ENCODE results near the gene WNT5A. TPM values are rescaled to one million over a fixed set of nuclear protein-coding genes. Genes with fewer than 3 reads are reported as not detected.

WNT5A gene
- total and polyA plus RNA-seq, 9 of the 15 experiments (the other 6 are each of a cell fraction or from before 2014, with no cell fraction given), result 0.11 TPM; not detected in 8

- Histone ChIP-seq H3K9me1 (ENCODE audit: control insufficient read depth, insufficient read depth, low read length) (no peaks in the 10 kb centered on the region), H3K27me3 (ENCODE audit: control insufficient read depth in 2 of 2, insufficient read depth in 2 of 2, low read length in 2 of 2) (no peaks in the 10 kb centered on the region), H2AFZ (ENCODE audit: low read depth, low read length) (no peak overlapping the region), H3K79me2 (ENCODE audit: control insufficient read depth, insufficient read depth, low read length) (no peaks in the 10 kb centered on the region), H3K27ac (ENCODE audit: extremely low read depth, low read depth, low read length) (no peak overlapping the region), H4K20me1 (replicated peaks; ENCODE audit: control insufficient read depth, insufficient read depth, low read length) (no peaks in the 10 kb centered on the region), H3K9ac (ENCODE audit: insufficient read depth in 1 of 2, low read depth in 2 of 2, low read length in 2 of 2) (no peak overlapping the region), H3K4me1 (replicated peaks in 1 of 2; ENCODE audit: control insufficient read depth in 2 of 2, insufficient read depth in 2 of 2, low read length in 2 of 2) (no peaks in the 10 kb centered on the region), H3K4me3 (no peak overlapping the region), H3K9me3 (replicated peaks; ENCODE audit: control insufficient read depth, insufficient read depth, low read depth, low read length) (no peaks in the 10 kb centered on the region), H3K36me3 (ENCODE audit: control insufficient read depth, insufficient read depth, low read length) (no peaks in the 10 kb centered on the region), H3K4me2 (ENCODE audit: insufficient read depth, low read length) (no peak overlapping the region)
- CTCF ChIA-PET (ENCODE audit: low intra/inter-chr PET ratio), result no interaction called here
- POLR2A ChIA-PET, result no interaction called here
- DNase-seq (ENCODE audit: extremely low read depth in 1 of 4, low spot score in 3 of 4) (no peak), ATAC-seq (no peak), FAIRE-seq (no peak)
- intact Hi-C loops (cut with micrococcal nuclease) (no loop called here), in situ Hi-C loops (cut with MboI) (no loop called here)
- no TSS peak for BruUV-seq (replicated peaks)
- 0% methylated on average over 1 of the region's 2 CpGs for WGBS (ENCODE audit: insufficient coverage, low coverage, missing lambda C conversion rate)
- no peak for TF ChIP-seq ESRRB (CRISPR knock-in tag; IDR thresholded peaks at IDR 0.05; ENCODE audit: borderline replicate concordance)
- no peak for TF ChIP-seq CBFB (CRISPR knock-in tag; IDR thresholded peaks at IDR 0.05)
- no peak for TF ChIP-seq HLTF (IDR thresholded peaks at IDR 0.05)
- no peak for TF ChIP-seq PTRF (tag; IDR thresholded peaks at IDR 0.05)
- no peak for TF ChIP-seq ZNF212 (CRISPR knock-in tag; IDR thresholded peaks at IDR 0.05)
- no peak for TF ChIP-seq PATZ1 (CRISPR knock-in tag; IDR thresholded peaks at IDR 0.05; ENCODE audit: borderline replicate concordance)
- no peak for TF ChIP-seq NFE2 (IDR thresholded peaks at IDR 0.05; ENCODE audit: low read depth)
- no peak for TF ChIP-seq ZNF12 (CRISPR knock-in tag; IDR thresholded peaks at IDR 0.05)
- no peak for TF ChIP-seq HNRNPH1 (optimal IDR thresholded peaks at IDR 0.05; ENCODE audit: low read depth, low read length)
- TF ChIP-seq ETV1 (tag; conservative IDR thresholded peaks at IDR 0.05; ENCODE audit: low read depth), result no peak
- TF ChIP-seq NCOA4 (IDR thresholded peaks at IDR 0.05; ENCODE audit: partially characterized antibody), result no peak
- TF ChIP-seq ZC3H8 (IDR thresholded peaks at IDR 0.05), result no peak
- no peak for TF ChIP-seq RBM39 (optimal IDR thresholded peaks at IDR 0.05; ENCODE audit: low read depth, low read length)
- TF ChIP-seq PBX2 (CRISPR knock-in tag; IDR thresholded peaks at IDR 0.05; ENCODE audit: low read depth), result no peak
- no peak for TF ChIP-seq PBX2 (tag; conservative IDR thresholded peaks at IDR 0.05; ENCODE audit: low read depth)
- TF ChIP-seq TBP (optimal IDR thresholded peaks at IDR 0.05; ENCODE audit: low read depth, low read length), result no peak
- no peak for TF ChIP-seq ZNF146 (CRISPR knock-in tag; IDR thresholded peaks at IDR 0.05; ENCODE audit: unreplicated experiment)
Observed at GRCh38 chr3:55523471-55523870, 36.4 kb upstream of the WNT5A start.

Data from K562 (cell line).